NCI-H510A (cell line): ENCODE results near the gene DMC1.
A peak's percentile ranks its signal among the peaks of the same experiment; 100 is the strongest.

Source experiments
- DNase-seq: peaks from one replicate; lab custom pipeline; 2025; lab: John Stamatoyannopoulos, UW

DMC1 gene

GRCh38 chr22:38566726-38567504, 3.1 kb downstream of the DMC1 start:
- DNase-seq: no peak

- DNase-seq: no peak
Measured at GRCh38 chr22:38565441-38565840, 4.5 kb downstream of the DMC1 start.

- DNase-seq: no peak
Measured at GRCh38 chr22:38564669-38565068, 5.3 kb downstream of the DMC1 start.

- no peak for DNase-seq
Measured at GRCh38 chr22:38554281-38554680, 15.7 kb downstream of the DMC1 start.

GRCh38 chr22:38549101-38549894, 20.7 kb downstream of the DMC1 start:
- no peak for DNase-seq

- DNase-seq: no peak
Measured at GRCh38 chr22:38540701-38541100, 29.3 kb downstream of the DMC1 start.

GRCh38 chr22:38531251-38531938, 38.6 kb downstream of the DMC1 start:
- DNase-seq: no peak

- DNase-seq: no peak
Measured at GRCh38 chr22:38524429-38524828, 45.6 kb downstream of the DMC1 start.

- DNase-seq: no peak
Measured at GRCh38 chr22:38523479-38523878, 46.5 kb downstream of the DMC1 start.

- no peak for DNase-seq
Measured at GRCh38 chr22:38523029-38523428, 47.0 kb downstream of the DMC1 start.

GRCh38 chr22:38519453-38520250, 50.3 kb downstream of the DMC1 start:
- no peak for DNase-seq

GRCh38 chr22:38518620-38519019, 51.4 kb downstream of the DMC1 start:
- no peak for DNase-seq

- DNase-seq: no peak
Measured at GRCh38 chr22:38513063-38513462, 56.9 kb downstream of the DMC1 start.

- DNase-seq: no peak
Measured at GRCh38 chr22:38510416-38510970, 59.5 kb downstream of the DMC1 start.

GRCh38 chr22:38506118-38506962, 63.6 kb downstream of the DMC1 start, which contains the start of gene DDX17:
TSS of gene DDX17 (minus strand) at chr22:38506311.
- DNase-seq: peak; percentile 88

- peak; percentile 30 for DNase-seq
Measured at GRCh38 chr22:38505541-38506117, 64.4 kb downstream of the DMC1 start.

- no peak for DNase-seq
Measured at GRCh38 chr22:38504731-38505540, 65.0 kb downstream of the DMC1 start.

GRCh38 chr22:38503021-38503420, 67.0 kb downstream of the DMC1 start:
- no peak for DNase-seq
